HCT116 (cell line): ENCODE results near the gene NSD2. TPM values are rescaled to one million over a fixed set of nuclear protein-coding genes. Genes with fewer than 3 reads are reported as not detected.

Experiments used
- ATAC-seq: fragments of 200-7000 bp; cut with Tn5 transposase; 2 replicates; pipeline ENCODE4 v1.9.1; 2020; ENCODE audit warnings: mild to moderate bottlenecking, moderate library complexity
- BruUV-seq: library from RNA; stranded (reverse); fragments of 400-500 nt; replicated peaks from 2 replicates; lab custom pipeline; 2021; lab: Mats Ljungman, UMichigan
- CTCF ChIA-PET: fragments of 300-600 bp; sonication (Branson Sonifier 250); formaldehyde crosslinking; loops from one replicate; lab custom pipeline; 2021; ENCODE audit warnings: antibody characterized with exemption; lab: Charles Lee
- POLR2A ChIA-PET: fragments of 300-600, 350-600 bp; sonication (Branson Sonifier 250); formaldehyde crosslinking; loops from one replicate; lab custom pipeline; 2021; ENCODE audit warnings: antibody characterized with exemption; lab: Charles Lee
- RAD21 ChIA-PET, 2 experiments: fragments of 300-600 bp; sonication (Branson Sonifier 250); formaldehyde crosslinking; loops; one replicate each; lab custom pipeline; 2023; ENCODE audit warnings: low total read pairs in 2 of 2; ENCODE audit not compliant: uncharacterized antibody in 2 of 2, unreplicated experiment in 2 of 2, low non-redundant PET in 1 of 2; lab: Charles Lee
- DNase-seq: peaks from one replicate; pipeline ENCODE4 v3.0.0-alpha.2; 2010; ENCODE audit warnings: low read depth, low spot score
- H2AFZ ChIP-seq: fragments of 200-600 bp; shearing (Covaris generic), sonication (generic); 2 replicates; pipeline ENCODE4 v1.6.1; 2017; ENCODE audit warnings: low read depth, mixed run types, mixed read lengths, antibody characterized with exemption, low read length; ENCODE audit not compliant: poor library complexity, severe bottlenecking
- H3K27ac ChIP-seq: 2 replicates; pipeline ENCODE4 v1.5.1; 2012; ENCODE audit warnings: low read depth, low read length
- H3K27me3 ChIP-seq: fragments of 200-600 bp; sonication (generic); 2 replicates; pipeline ENCODE4 v1.6.1; 2016; ENCODE audit warnings: mixed run types, low read length, mixed read lengths; ENCODE audit not compliant: insufficient read depth
- H3K36me3 ChIP-seq, 2 experiments: fragments of 200-500 bp in 1 of 2; fragments of 200-600 bp in 1 of 2; sonication (Bioruptor generic) in 1 of 2; sonication (generic) in 1 of 2; 2 replicates each; pipeline versions ENCODE4 v1.5.1 to v1.6.1; 2014 to 2016; ENCODE audit warnings: low read length in 2 of 2, inconsistent platforms in 1 of 2, mixed read lengths in 1 of 2, mixed run types in 1 of 2; ENCODE audit not compliant: insufficient read depth in 2 of 2, control insufficient read depth in 1 of 2
- H3K4me1 ChIP-seq, 2 experiments: fragments of 200-600 bp in 1 of 2; sonication (generic) in 1 of 2; 2 replicates each; pipeline versions ENCODE4 v1.5.1 to v1.6.1; 2012 to 2017; ENCODE audit warnings: low read length in 2 of 2, inconsistent platforms in 1 of 2, mild to moderate bottlenecking in 1 of 2, mixed read lengths in 1 of 2, mixed run types in 1 of 2, moderate library complexity in 1 of 2; ENCODE audit not compliant: insufficient read depth in 2 of 2, control insufficient read depth in 1 of 2
- H3K4me2 ChIP-seq: fragments of 200-600 bp; sonication (generic); 2 replicates; pipeline ENCODE4 v1.6.1; 2017; ENCODE audit warnings: mixed run types, low read length, mixed read lengths
- H3K4me3 ChIP-seq, 2 experiments: fragments of 200-600 bp in 1 of 2; sonication (generic) in 1 of 2; replicated peaks in 1 of 2; 2 replicates each; pipeline ENCODE4 v1.5.1; 2011 to 2016; ENCODE audit warnings: low read length in 2 of 2, control low read depth in 1 of 2, low read depth in 1 of 2, mild to moderate bottlenecking in 1 of 2, mixed read lengths in 1 of 2, mixed run types in 1 of 2
- H3K79me2 ChIP-seq: fragments of 200-600 bp; sonication (generic); 2 replicates; pipeline ENCODE4 v1.6.1; 2017; ENCODE audit warnings: mild to moderate bottlenecking, mixed run types, low read length, moderate library complexity, mixed read lengths; ENCODE audit not compliant: insufficient read depth
- H3K9ac ChIP-seq: fragments of 200-600 bp; sonication (generic); 2 replicates; pipeline ENCODE4 v1.6.1; 2016; ENCODE audit warnings: low read length, mixed read lengths
- H3K9me2 ChIP-seq: fragments of 200-600 bp; sonication (generic), shearing (Covaris generic); 2 replicates; pipeline ENCODE4 v1.6.1; 2017; ENCODE audit warnings: mixed run types, mild to moderate bottlenecking, moderate library complexity; ENCODE audit not compliant: insufficient read depth
- H3K9me3 ChIP-seq, 2 experiments: fragments of 200-500 bp in 1 of 2; fragments of 200-600 bp in 1 of 2; sonication (Bioruptor generic) in 1 of 2; sonication (generic) in 1 of 2; 2 replicates each; pipeline ENCODE4 v1.6.1; 2014 to 2017; ENCODE audit warnings: low read length in 2 of 2, mixed read lengths in 2 of 2, inconsistent platforms in 1 of 2, low read depth in 1 of 2, mild to moderate bottlenecking in 1 of 2, mixed run types in 1 of 2, moderate library complexity in 1 of 2; ENCODE audit not compliant: control insufficient read depth in 1 of 2, insufficient read depth in 1 of 2
- H4K20me1 ChIP-seq: fragments of 200-600 bp; sonication (generic), shearing (Covaris generic); 2 replicates; pipeline ENCODE4 v1.6.1; 2017; ENCODE audit warnings: mixed run types, mild to moderate bottlenecking, moderate library complexity; ENCODE audit not compliant: insufficient read depth
- FOSL1 ChIP-seq: IDR thresholded peaks from 2 replicates; pipeline ENCODE4 v1.6.1; 2012; ENCODE audit warnings: low read depth
- RAD21 ChIP-seq: IDR thresholded peaks from 2 replicates; pipeline ENCODE4 v1.6.1; 2012; ENCODE audit warnings: low read depth, mild to moderate bottlenecking
- intact Hi-C: fragments of 100-400 bp; cut with micrococcal nuclease; formaldehyde crosslinking; loops from 2 replicates; pipeline ENCODE4 v1.10.0; 2022
- total RNA-seq: library from RNA; stranded (reverse); gene quantifications from one replicate; pipeline ENCODE4 v1.2.1, GENCODE V29; 2021; ENCODE audit not compliant: unreplicated experiment
- TF ChIP-seq, protein P1 (sequence below): IDR thresholded peaks from 2 replicates; pipeline ENCODE4 v1.6.1; 2011; ENCODE audit warnings: mild to moderate bottlenecking, low read length, moderate library complexity; ENCODE audit not compliant: insufficient replicate concordance; ENCODE audit errors: extremely low read depth
- TF ChIP-seq, protein P2 (sequence below), 3 experiments: fragments of 200-600 bp in 1 of 3; sonication (generic) in 1 of 3; IDR thresholded peaks in 2 of 3; conservative IDR thresholded peaks in 1 of 3; 2 replicates each; pipeline ENCODE4 v1.5.1; 2012 to 2017; ENCODE audit warnings: low read depth in 2 of 3, low read length in 2 of 3, antibody characterized with exemption in 1 of 3, borderline replicate concordance in 1 of 3, control low read depth in 1 of 3, mild to moderate bottlenecking in 1 of 3, mixed read lengths in 1 of 3, mixed run types in 1 of 3, moderate library complexity in 1 of 3; ENCODE audit not compliant: insufficient read depth in 1 of 3
- TF ChIP-seq, protein P3 (sequence below): IDR thresholded peaks from 2 replicates; pipeline ENCODE4 v1.6.1; 2012; ENCODE audit warnings: low read depth

The NSD2 gene
- total RNA-seq, 1 experiment from 2014 or later = 145 TPM

DNA sequence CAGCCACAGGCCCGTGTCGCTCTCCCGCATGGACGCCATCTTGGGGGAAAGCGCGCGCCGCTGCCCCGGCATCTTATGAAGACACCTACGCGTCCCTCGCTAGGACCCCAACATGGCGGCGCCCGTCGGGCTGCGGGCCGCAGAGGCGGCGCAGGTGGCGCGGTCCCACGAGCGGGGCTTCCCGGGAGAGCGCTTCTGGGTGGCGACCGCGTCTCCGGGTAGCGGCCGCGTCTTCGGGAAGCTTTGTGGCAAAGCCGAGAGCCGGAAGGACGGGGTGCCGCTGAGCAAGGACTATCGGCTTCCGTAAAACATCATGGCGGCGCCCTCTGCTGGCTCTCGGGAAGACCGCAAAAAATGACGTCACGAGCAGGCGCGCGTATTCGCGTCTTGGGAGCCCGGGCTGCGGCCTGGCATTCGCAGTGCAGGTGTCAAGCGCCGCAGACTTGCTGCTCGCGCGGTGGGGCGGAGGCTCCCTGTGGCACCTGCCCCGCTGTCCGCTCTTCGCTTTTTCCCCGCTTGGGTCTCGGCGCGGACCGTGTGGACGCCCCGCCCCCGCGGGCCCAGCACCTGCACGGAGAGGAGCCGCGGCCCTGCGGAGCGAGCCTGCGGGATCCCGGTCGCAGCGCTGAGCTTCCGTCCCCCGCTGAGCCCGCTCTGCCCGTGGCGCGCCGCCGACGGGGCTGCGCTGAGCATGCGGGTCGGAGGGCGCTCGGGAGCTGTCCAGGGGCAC, 137.9 kb downstream of the NSD2 start, which contains the start of gene NELFA (continued):
- TF ChIP-seq, protein P1, sequence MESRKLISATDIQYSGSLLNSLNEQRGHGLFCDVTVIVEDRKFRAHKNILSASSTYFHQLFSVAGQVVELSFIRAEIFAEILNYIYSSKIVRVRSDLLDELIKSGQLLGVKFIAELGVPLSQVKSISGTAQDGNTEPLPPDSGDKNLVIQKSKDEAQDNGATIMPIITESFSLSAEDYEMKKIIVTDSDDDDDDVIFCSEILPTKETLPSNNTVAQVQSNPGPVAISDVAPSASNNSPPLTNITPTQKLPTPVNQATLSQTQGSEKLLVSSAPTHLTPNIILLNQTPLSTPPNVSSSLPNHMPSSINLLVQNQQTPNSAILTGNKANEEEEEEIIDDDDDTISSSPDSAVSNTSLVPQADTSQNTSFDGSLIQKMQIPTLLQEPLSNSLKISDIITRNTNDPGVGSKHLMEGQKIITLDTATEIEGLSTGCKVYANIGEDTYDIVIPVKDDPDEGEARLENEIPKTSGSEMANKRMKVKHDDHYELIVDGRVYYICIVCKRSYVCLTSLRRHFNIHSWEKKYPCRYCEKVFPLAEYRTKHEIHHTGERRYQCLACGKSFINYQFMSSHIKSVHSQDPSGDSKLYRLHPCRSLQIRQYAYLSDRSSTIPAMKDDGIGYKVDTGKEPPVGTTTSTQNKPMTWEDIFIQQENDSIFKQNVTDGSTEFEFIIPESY = peak; percentile 56
- TF ChIP-seq FOSL1 = no peak

DNA sequence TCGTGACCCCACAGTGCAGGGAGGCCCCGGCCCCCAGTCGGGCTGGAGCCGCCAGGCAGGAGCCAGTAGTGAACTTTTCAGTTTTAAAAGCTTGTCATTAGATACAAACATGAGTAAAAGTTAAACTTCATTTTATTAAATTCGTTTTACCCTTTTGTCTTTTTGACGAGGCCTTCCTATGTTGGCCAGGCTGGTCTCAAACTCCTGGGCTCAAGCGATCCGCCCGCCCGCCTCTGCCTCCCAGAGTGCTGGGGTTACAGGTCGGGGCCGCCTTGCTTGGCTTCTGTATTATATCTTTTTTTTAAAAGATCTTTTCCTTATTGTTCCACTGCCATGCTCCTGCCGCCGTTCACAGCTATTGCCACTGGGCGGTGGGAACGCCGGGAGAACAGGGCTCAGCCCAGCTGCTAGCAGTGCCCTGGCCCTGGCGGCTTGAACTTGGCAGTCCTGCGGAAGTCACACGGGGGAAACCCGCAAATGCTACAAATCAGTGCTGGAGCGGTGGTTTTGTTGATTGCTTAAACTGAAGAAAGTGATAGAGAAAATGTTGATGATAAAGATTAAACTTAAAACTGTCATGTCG, 138.5 kb downstream of the NSD2 start:
- H4K20me1 ChIP-seq = peaks cover 6% of the 10 kb centered on the region
- H3K4me1 ChIP-seq = peaks cover 10 to 24% of the 10 kb centered on the region in 2 experiments; a peak in 3 of 4 replicates
- CTCF ChIA-PET = no interaction called here
- peak overlapping the region; percentile 96 for H3K9ac ChIP-seq
- H3K27me3 ChIP-seq = no peaks in the 10 kb centered on the region
- peak overlapping the region; percentile 99 for H3K27ac ChIP-seq
- peak; percentile 27; the same call in 1 of the 2 replicates for TF ChIP-seq RAD21
- TF ChIP-seq, protein P2, sequence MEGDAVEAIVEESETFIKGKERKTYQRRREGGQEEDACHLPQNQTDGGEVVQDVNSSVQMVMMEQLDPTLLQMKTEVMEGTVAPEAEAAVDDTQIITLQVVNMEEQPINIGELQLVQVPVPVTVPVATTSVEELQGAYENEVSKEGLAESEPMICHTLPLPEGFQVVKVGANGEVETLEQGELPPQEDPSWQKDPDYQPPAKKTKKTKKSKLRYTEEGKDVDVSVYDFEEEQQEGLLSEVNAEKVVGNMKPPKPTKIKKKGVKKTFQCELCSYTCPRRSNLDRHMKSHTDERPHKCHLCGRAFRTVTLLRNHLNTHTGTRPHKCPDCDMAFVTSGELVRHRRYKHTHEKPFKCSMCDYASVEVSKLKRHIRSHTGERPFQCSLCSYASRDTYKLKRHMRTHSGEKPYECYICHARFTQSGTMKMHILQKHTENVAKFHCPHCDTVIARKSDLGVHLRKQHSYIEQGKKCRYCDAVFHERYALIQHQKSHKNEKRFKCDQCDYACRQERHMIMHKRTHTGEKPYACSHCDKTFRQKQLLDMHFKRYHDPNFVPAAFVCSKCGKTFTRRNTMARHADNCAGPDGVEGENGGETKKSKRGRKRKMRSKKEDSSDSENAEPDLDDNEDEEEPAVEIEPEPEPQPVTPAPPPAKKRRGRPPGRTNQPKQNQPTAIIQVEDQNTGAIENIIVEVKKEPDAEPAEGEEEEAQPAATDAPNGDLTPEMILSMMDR (IDR thresholded peaks at IDR 0.05 in 2 of 3, conservative IDR thresholded peaks at IDR 0.05 in 1 of 3; ENCODE audit: borderline replicate concordance in 1 of 3, insufficient read depth in 1 of 3, low read depth in 2 of 3, low read length in 2 of 3) = peak in 2 of 3 experiments; percentile 44; a peak in 4 of 6 replicates
- TF ChIP-seq, protein P3, sequence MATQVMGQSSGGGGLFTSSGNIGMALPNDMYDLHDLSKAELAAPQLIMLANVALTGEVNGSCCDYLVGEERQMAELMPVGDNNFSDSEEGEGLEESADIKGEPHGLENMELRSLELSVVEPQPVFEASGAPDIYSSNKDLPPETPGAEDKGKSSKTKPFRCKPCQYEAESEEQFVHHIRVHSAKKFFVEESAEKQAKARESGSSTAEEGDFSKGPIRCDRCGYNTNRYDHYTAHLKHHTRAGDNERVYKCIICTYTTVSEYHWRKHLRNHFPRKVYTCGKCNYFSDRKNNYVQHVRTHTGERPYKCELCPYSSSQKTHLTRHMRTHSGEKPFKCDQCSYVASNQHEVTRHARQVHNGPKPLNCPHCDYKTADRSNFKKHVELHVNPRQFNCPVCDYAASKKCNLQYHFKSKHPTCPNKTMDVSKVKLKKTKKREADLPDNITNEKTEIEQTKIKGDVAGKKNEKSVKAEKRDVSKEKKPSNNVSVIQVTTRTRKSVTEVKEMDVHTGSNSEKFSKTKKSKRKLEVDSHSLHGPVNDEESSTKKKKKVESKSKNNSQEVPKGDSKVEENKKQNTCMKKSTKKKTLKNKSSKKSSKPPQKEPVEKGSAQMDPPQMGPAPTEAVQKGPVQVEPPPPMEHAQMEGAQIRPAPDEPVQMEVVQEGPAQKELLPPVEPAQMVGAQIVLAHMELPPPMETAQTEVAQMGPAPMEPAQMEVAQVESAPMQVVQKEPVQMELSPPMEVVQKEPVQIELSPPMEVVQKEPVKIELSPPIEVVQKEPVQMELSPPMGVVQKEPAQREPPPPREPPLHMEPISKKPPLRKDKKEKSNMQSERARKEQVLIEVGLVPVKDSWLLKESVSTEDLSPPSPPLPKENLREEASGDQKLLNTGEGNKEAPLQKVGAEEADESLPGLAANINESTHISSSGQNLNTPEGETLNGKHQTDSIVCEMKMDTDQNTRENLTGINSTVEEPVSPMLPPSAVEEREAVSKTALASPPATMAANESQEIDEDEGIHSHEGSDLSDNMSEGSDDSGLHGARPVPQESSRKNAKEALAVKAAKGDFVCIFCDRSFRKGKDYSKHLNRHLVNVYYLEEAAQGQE = no peak
- TF ChIP-seq, all 23 proteins: peak for 2
- intact Hi-C loops = loop anchor here (1.0 to 5.0 kb wide), 2 partner anchors 48 to 177 kb away; partner anchors contain the start of gene NAT8L
- Histone ChIP-seq H3K36me3 (peaks cover 8 to 10% of the 10 kb centered on the region in 2 experiments), H3K79me2 (peaks cover 40% of the 10 kb centered on the region), H3K9me2 (no peaks in the 10 kb centered on the region), H2AFZ (peak overlapping the region; percentile 23), H3K4me3 (peak overlapping the region; percentile 97 to 98), H3K9me3 (no peaks in the 10 kb centered on the region), H3K4me2 (peak overlapping the region; percentile 88)
- RAD21 ChIA-PET = no interaction called here
- peak; percentile 43 for DNase-seq
- POLR2A ChIA-PET = no interaction called here
- BruUV-seq = TSS peak; percentile 82
- ATAC-seq = peak; percentile 60
